Neutrophil (primary cell): ENCODE data around the gene XYLT1.

Experiments used
- H3K27ac ChIP-seq: fragments of 200-600 bp; sonication (generic); 2 replicates; pipeline ENCODE4 v1.5.1; 2016; ENCODE audit warnings: mild to moderate bottlenecking, moderate library complexity
- H3K27me3 ChIP-seq: fragments of 200-600 bp; sonication (generic); 2 replicates; pipeline ENCODE4 v1.6.0; 2016; ENCODE audit warnings: mild to moderate bottlenecking
- H3K36me3 ChIP-seq: fragments of 200-600 bp; sonication (generic); 2 replicates; pipeline ENCODE4 v1.5.1; 2017
- H3K4me1 ChIP-seq, 2 experiments: fragments of 200-600 bp in 1 of 2; sonication (generic) in 1 of 2; 1 replicate in 1 of 2; 2 replicates in 1 of 2; pipeline versions ENCODE4 v1.5.1 to v1.6.1; 2013 to 2016; ENCODE audit warnings: low read depth in 1 of 2, low read length in 1 of 2, mild to moderate bottlenecking in 1 of 2, moderate library complexity in 1 of 2; ENCODE audit not compliant: control insufficient read depth in 1 of 2, insufficient read depth in 1 of 2
- H3K4me3 ChIP-seq, 2 experiments: fragments of 200-600 bp in 1 of 2; sonication (generic) in 1 of 2; 1 replicate in 1 of 2; 2 replicates in 1 of 2; pipeline ENCODE4 v1.5.1; 2013 to 2016; ENCODE audit warnings: low read depth in 1 of 2, low read length in 1 of 2, mild to moderate bottlenecking in 1 of 2, moderate library complexity in 1 of 2
- H3K9me3 ChIP-seq: fragments of 200-600 bp; sonication (generic); 2 replicates; pipeline ENCODE4 v1.5.1; 2016
- CTCF ChIP-seq: fragments of 200-600 bp; sonication (generic); IDR thresholded peaks from 2 replicates; pipeline ENCODE4 v1.5.1; 2016; ENCODE audit warnings: antibody characterized with exemption

XYLT1 gene

DNA sequence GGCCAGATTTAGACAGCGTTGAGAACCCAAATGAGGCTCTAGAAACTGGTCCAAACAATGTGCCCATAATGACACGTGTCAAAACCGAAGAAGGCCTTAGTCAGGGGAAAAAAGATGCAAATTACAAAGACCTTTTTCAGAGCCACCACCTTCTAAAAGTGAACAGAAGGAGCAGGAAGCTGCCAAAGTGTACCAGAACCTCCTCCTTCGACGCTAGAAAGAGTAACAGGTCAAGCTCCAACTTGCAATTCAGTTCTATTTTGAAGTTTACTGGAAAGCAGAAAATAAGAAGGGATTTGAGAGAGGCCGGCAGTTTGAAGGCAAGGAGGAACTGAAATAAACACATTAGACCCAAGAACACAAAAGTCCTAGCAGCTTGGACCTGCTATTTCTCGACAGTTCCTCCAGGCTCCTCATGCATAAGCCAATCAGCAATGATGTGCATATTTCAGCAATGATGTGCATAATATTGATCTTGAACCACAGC, 61.8 kb downstream of the XYLT1 start:
- no peaks in the 10 kb centered on the region for H3K27me3 ChIP-seq
- peaks cover 0 to 4% of the 10 kb centered on the region in 2 experiments for H3K4me1 ChIP-seq
- H3K27ac ChIP-seq: no peak overlapping the region
- no peak for TF ChIP-seq CTCF
- no peaks in the 10 kb centered on the region for H3K9me3 ChIP-seq
- no peaks in the 10 kb centered on the region for H3K36me3 ChIP-seq
- H3K4me3 ChIP-seq: no peak overlapping the region

DNA sequence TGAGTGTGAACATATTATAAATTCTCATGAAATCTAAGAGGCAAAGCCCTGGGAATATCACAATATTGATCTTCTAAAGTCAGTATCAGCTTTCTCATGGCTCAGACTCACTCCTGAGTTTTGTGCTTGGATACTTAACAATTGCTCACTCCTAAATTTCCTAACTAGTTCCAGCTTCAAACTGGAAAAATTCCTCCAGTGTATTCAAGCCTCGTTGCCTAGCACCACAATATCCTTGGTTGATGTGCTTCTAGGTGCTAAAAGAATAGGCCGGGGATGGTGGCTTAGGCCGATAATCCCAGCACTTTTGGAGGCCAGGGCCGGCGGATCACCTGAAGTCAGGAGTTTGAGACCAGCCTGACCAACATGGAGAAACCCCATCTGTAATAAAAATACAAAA, 62.5 kb downstream of the XYLT1 start:
- Histone ChIP-seq H3K4me1 (peaks cover 0 to 4% of the 10 kb centered on the region in 2 experiments), H3K4me3 (no peak overlapping the region), H3K9me3 (no peaks in the 10 kb centered on the region), H3K27me3 (no peaks in the 10 kb centered on the region), H3K27ac (no peak overlapping the region), H3K36me3 (no peaks in the 10 kb centered on the region)
- no peak for TF ChIP-seq CTCF

GRCh38 chr16:17407321-17407720, 63.4 kb downstream of the XYLT1 start:
- H3K4me3 ChIP-seq: no peak overlapping the region
- no peak for TF ChIP-seq CTCF
- H3K27ac ChIP-seq: no peak overlapping the region
- no peaks in the 10 kb centered on the region for H3K36me3 ChIP-seq
- no peaks in the 10 kb centered on the region for H3K9me3 ChIP-seq
- peaks cover 0 to 4% of the 10 kb centered on the region in 2 experiments for H3K4me1 ChIP-seq
- no peaks in the 10 kb centered on the region for H3K27me3 ChIP-seq

GRCh38 chr16:17404941-17405689, 65.6 kb downstream of the XYLT1 start:
- Histone ChIP-seq H3K36me3 (no peaks in the 10 kb centered on the region), H3K4me3 (no peak overlapping the region), H3K9me3 (no peaks in the 10 kb centered on the region), H3K27me3 (no peaks in the 10 kb centered on the region), H3K27ac (no peak overlapping the region), H3K4me1 (peaks cover 12 to 15% of the 10 kb centered on the region in 2 experiments)
- no peak for TF ChIP-seq CTCF

DNA sequence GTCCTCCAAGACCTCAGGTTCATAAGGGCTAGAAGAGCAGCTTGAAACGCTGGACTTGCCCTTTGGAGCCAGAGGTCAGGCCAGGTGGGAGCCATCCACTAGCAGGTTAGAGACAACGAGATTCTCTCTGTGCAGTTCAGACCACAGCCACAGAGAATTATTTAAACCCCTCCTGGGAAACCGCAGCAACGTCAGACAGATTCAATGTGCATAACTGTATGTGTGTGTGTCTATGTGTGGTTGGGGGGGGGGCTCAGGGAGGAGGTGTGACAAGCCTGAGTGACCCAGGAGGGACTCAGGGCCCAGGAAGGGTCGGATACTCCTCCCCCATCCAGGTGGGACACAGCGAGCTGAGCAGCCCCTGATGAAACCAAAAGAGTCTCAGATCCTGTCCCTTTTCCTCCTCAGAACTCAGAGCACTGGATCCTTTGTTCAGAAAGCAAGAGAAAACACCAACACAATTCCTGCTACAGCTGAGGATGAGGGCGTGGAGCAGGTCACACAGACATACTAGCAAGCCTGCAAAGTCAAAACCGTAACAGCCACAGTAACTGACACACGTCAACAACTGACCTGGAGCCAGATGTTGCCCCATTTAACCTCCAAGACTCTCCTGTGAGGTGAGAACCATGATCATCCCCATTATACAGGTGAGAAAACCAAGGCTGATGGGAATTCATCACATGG, 66.8 kb downstream of the XYLT1 start:
- peaks cover 12 to 15% of the 10 kb centered on the region in 2 experiments for H3K4me1 ChIP-seq
- no peaks in the 10 kb centered on the region for H3K27me3 ChIP-seq
- TF ChIP-seq CTCF: no peak
- no peaks in the 10 kb centered on the region for H3K9me3 ChIP-seq
- no peaks in the 10 kb centered on the region for H3K36me3 ChIP-seq
- H3K27ac ChIP-seq: no peak overlapping the region
- H3K4me3 ChIP-seq: no peak overlapping the region
